ENCODE results near the gene SRRM3. TPM values are rescaled to one million over a fixed set of nuclear protein-coding genes. Genes with fewer than 3 reads are reported as not detected.
"Not testable (repeated sequence)": the region's sequence is repeated elsewhere in the genome, so short reads cannot be mapped to it uniquely, and the experiment has no call there.

Gene SRRM3
- polyA plus RNA-seq, 1 of the 3 experiments (the other 2 are of a cell fraction) = 2.7 TPM

DNA sequence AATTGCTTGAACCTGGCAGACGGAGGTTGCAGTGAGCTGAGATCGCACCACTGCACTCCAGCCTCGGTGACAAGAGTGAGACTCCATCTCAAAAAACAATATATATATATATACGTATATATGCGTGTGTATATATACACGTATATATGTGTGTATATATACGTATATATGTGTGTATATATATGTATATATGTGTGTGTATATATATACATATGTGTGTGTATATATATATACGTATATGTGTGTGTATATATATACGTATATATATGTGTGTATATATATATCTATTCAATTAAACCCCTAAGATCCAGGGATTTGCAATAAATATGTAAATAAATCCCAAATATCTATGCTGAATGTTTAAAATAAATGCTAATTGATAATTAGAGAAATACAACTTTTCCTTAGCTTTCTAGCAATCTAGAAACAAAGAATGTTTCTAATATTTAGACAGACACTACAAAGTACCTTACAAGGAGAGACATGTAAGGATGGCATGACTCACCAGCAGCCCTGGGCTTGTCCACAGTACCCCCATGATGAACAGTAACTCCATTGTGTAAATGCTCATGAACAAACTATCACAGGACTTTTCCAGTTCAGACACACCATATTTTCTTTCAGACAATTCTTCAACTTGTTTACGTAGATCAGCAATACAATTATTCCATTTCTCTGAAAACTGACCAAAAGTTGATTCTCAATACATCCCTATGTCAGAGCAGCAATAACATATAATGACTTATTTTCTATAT, 39.1 kb upstream of the SRRM3 start:
- Histone ChIP-seq H2AFZ (ENCODE audit: low read depth) (peak overlapping the region; percentile 66; the same call in 1 of the 2 replicates), H3K27ac (ENCODE audit: low read depth in 2 of 2, low read length in 1 of 2) (peak overlapping the region in 1 of 2 experiments; percentile 29; a peak in 2 of 4 replicates)
- DNase-seq; H3K9ac ChIP-seq; H3K4me2 ChIP-seq; H3K9me3 ChIP-seq; H3K27me3 ChIP-seq (ENCODE audit: insufficient read depth); CTCF ChIA-PET; H3K4me1 ChIP-seq (ENCODE audit: control insufficient read depth in 1 of 2, insufficient read depth in 2 of 2, low read depth in 1 of 2, low read length in 1 of 2); H3F3A ChIP-seq (replicated peaks; ENCODE audit: insufficient read depth); H3K4me3 ChIP-seq (ENCODE audit: low read depth in 2 of 2, low read length in 1 of 2); POLR2A ChIA-PET; H4K20me1 ChIP-seq (ENCODE audit: insufficient read depth); H3K36me3 ChIP-seq (replicated peaks in 1 of 2; ENCODE audit: control insufficient read depth in 1 of 2, insufficient read depth in 2 of 2, low read length in 1 of 2); H3K79me2 ChIP-seq (ENCODE audit: insufficient read depth); H3K9me2 ChIP-seq: not testable (repeated sequence)
- 87% methylated on average over 10 of the region's 10 CpGs for WGBS (ENCODE audit: low lambda C conversion rate)

DNA sequence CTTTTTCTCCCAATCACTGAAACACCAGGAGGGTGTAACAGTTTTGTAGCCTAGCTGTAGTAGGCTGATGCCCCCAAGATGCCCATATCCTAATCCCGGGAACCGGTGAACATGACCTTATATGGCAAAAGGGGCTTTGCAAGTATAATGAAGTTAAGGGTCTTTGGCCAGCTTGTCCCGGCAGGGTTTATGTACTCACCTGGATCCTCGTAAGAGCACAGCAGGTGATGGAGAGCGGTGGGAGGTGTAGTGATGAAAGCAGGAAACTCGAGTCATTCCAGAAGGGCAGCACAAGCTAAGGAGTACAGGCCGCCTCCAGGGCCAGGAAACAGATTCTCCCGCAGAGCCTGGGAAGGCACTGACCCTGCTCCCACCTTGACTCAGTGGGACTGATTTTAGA, 37.9 kb upstream of the SRRM3 start:
- not testable (repeated sequence) for H4K20me1 ChIP-seq (ENCODE audit: insufficient read depth)

DNA sequence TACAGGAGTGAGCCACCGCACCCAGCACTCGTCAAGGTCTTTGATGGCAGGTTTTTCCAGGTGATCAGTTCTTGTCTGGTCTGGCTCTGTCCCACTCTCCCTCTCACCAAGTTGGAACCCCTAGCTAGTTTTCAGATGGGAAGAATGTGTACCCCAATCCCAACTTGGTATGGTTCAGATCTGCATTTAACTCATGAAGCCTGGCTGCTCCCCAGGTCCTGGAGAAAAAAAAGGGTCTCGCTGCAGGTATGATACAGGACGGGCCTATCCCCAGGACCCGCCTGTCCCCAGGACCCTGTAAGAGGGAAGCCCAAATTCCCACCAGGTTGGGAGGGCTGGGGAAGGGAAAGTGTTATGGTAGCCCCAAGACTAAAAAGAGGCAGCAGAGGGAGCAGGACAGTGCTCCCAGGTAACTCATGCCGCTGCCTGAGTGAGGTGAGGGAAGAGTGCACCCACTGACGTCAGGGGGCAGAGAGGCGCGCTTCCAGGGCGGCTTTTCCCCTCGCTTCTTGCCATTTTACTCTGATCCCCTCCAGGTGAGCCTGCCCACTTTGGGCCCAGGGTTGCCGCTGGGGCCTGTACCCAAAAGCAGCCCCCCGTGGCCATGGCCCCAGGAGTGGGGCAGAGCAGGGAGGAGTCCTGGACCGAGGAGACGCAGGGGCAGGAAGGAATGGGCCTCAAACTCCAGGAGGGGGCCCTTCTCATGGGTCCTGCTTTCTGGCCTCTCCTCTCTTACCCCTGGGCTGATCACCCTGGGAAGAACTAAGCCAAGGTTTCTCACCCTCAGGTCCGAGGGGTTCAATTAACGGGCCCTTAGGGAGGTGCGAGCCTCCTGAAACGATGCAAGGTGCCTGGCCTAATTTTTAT, 36.4 kb upstream of the SRRM3 start:
- Histone ChIP-seq H3F3A (replicated peaks; ENCODE audit: insufficient read depth) (peaks cover 10% of the 10 kb centered on the region), H3K9me2 (no peaks in the 10 kb centered on the region), H2AFZ (ENCODE audit: low read depth) (peak overlapping the region; percentile 96; the same call in 1 of the 2 replicates), H3K4me1 (ENCODE audit: control insufficient read depth in 1 of 2, insufficient read depth in 2 of 2, low read depth in 1 of 2, low read length in 1 of 2) (peaks cover 0 to 3% of the 10 kb centered on the region in 2 experiments; a peak in 1 of 4 replicates), H3K27ac (ENCODE audit: low read depth in 2 of 2, low read length in 1 of 2) (no peak overlapping the region), H3K36me3 (replicated peaks in 1 of 2; ENCODE audit: control insufficient read depth in 1 of 2, insufficient read depth in 2 of 2, low read length in 1 of 2) (no peaks in the 10 kb centered on the region), H3K4me2 (no peak overlapping the region), H4K20me1 (ENCODE audit: insufficient read depth) (no peaks in the 10 kb centered on the region), H3K79me2 (ENCODE audit: insufficient read depth) (no peaks in the 10 kb centered on the region), H3K4me3 (ENCODE audit: low read depth in 2 of 2, low read length in 1 of 2) (no peak overlapping the region), H3K27me3 (ENCODE audit: insufficient read depth) (no peaks in the 10 kb centered on the region), H3K9ac (no peak overlapping the region), H3K9me3 (no peaks in the 10 kb centered on the region)
- POLR2A ChIA-PET = no interaction called here
- CTCF ChIA-PET = interaction anchor here (1.7 to 2.4 kb wide), 2 partner anchors 20 to 97 kb away, joined by 4 to 14 read pairs; no protein-coding TSS in a partner anchor
- 97% methylated on average over 19 of the region's 19 CpGs for WGBS (ENCODE audit: low lambda C conversion rate)
- TF ChIP-seq CHD2 (IDR thresholded peaks at IDR 0.05; ENCODE audit: low read length, partially characterized antibody) (no peak), NRF1 (IDR thresholded peaks at IDR 0.05; ENCODE audit: low read depth, low read length) (no peak), JUND (IDR thresholded peaks at IDR 0.05) (no peak), RAD21 (IDR thresholded peaks at IDR 0.05; ENCODE audit: low read length) (no peak)
- TF ChIP-seq, protein P1, sequence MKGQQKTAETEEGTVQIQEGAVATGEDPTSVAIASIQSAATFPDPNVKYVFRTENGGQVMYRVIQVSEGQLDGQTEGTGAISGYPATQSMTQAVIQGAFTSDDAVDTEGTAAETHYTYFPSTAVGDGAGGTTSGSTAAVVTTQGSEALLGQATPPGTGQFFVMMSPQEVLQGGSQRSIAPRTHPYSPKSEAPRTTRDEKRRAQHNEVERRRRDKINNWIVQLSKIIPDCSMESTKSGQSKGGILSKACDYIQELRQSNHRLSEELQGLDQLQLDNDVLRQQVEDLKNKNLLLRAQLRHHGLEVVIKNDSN (IDR thresholded peaks at IDR 0.05; ENCODE audit: borderline replicate concordance, low read depth) = no peak
- DNase-seq = no peak

More for the DNA sequence above, 37.9 kb upstream of the SRRM3 start:
- 85% methylated on average over 8 of the region's 8 CpGs for WGBS (ENCODE audit: low lambda C conversion rate)
- H3K27me3 ChIP-seq (ENCODE audit: insufficient read depth); DNase-seq; H3K9me3 ChIP-seq; H3K4me1 ChIP-seq (ENCODE audit: control insufficient read depth in 1 of 2, insufficient read depth in 2 of 2, low read depth in 1 of 2, low read length in 1 of 2); H3K9me2 ChIP-seq; H3K36me3 ChIP-seq (replicated peaks in 1 of 2; ENCODE audit: control insufficient read depth in 1 of 2, insufficient read depth in 2 of 2, low read length in 1 of 2); H3F3A ChIP-seq (replicated peaks; ENCODE audit: insufficient read depth); H3K9ac ChIP-seq; POLR2A ChIA-PET; H3K4me3 ChIP-seq (ENCODE audit: low read depth in 2 of 2, low read length in 1 of 2); H3K27ac ChIP-seq (ENCODE audit: low read depth in 2 of 2, low read length in 1 of 2); H3K79me2 ChIP-seq (ENCODE audit: insufficient read depth); H2AFZ ChIP-seq (ENCODE audit: low read depth); H3K4me2 ChIP-seq: not testable (repeated sequence)
- CTCF ChIA-PET = interaction anchor here (0.7 to 1.0 kb wide), 2 partner anchors 14 to 106 kb away, joined by 3 read pairs; no protein-coding TSS in a partner anchor
